Gastroesophageal sphincter (tissue), 4 donors: Measurements from ENCODE around the gene JPT2. TPM values are rescaled to one million over a fixed set of nuclear protein-coding genes. Genes with fewer than 3 reads are reported as not detected.

Experiments used
- ATAC-seq: fragments of 150-250 bp; one replicate; pipeline ENCODE4 v1.9.1; 2016; ENCODE audit warnings: mild to moderate bottlenecking, moderate library complexity
- H3K27ac ChIP-seq, 4 donors: fragments of 200-600 bp; sonication (generic) in 3 of 4; 1 replicate in 3 of 4; 2 replicates in 1 of 4; pipeline ENCODE4 v1.5.1; 2016 to 2019
- H3K27me3 ChIP-seq: fragments of 200-600 bp; sonication (generic); one replicate; pipeline ENCODE4 v1.5.1; 2019
- H3K36me3 ChIP-seq, 2 donors: fragments of 200-600 bp; sonication (generic); one replicate each; pipeline ENCODE4 v1.5.1; 2019; ENCODE audit warnings: control low read depth in 1 of 2
- H3K4me1 ChIP-seq, 3 donors: fragments of 200-600 bp; sonication (generic); 1 replicate in 2 of 3; 2 replicates in 1 of 3; pipeline ENCODE4 v1.5.1; 2016 to 2019; ENCODE audit warnings: control low read depth in 2 of 3
- H3K4me3 ChIP-seq, 2 donors: fragments of 200-600 bp; sonication (generic); one replicate each; pipeline ENCODE4 v1.5.1; 2019; ENCODE audit warnings: mild to moderate bottlenecking in 1 of 2, moderate library complexity in 1 of 2
- H3K9me3 ChIP-seq, 3 donors: fragments of 200-600 bp; sonication (generic); one replicate each; pipeline ENCODE4 v1.5.1; 2017 to 2019; ENCODE audit warnings: control low read depth in 2 of 3
- CTCF ChIP-seq, 4 experiments: fragments of 200-600 bp in 2 of 4; fragments of 450-650 bp in 2 of 4; sonication (generic) in 1 of 4; IDR thresholded peaks; one replicate each; pipeline ENCODE4 v1.5.1; 2017 to 2019; ENCODE audit warnings: antibody characterized with exemption in 4 of 4, mild to moderate bottlenecking in 2 of 4, moderate library complexity in 2 of 4
- EP300 ChIP-seq: sonication (generic); formaldehyde crosslinking; IDR thresholded peaks from one replicate; pipeline ENCODE4 v1.6.1; 2017; ENCODE audit warnings: antibody characterized with exemption, mild to moderate bottlenecking
- POLR2A ChIP-seq, 2 donors: fragments of 450-650 bp; IDR thresholded peaks; one replicate each; pipeline ENCODE4 v1.6.1; 2017; ENCODE audit warnings: antibody characterized with exemption in 2 of 2, mild to moderate bottlenecking in 2 of 2, moderate library complexity in 1 of 2
- POLR2AphosphoS5 ChIP-seq: sonication (generic); formaldehyde crosslinking; IDR thresholded peaks from one replicate; pipeline ENCODE4 v1.6.1; 2017; ENCODE audit warnings: antibody characterized with exemption
- WGBS, 2 donors: methylation state at CpG; one replicate each; pipeline ENCODE4 v1.1.5; 2018; ENCODE audit warnings: low coverage in 1 of 2; 5-methylcytosine and 5-hydroxymethylcytosine counted together
- total RNA-seq, 4 donors: library from RNA; depleted of rRNA; stranded (reverse); fragments of >200 nt; gene quantifications; one replicate each; pipeline ENCODE4 v1.1.0, GENCODE V29; 2016

Gene JPT2
- total RNA-seq, 4 donors from 2014 or later, result 21.4 to 49.9 (median 31.6) TPM

DNA sequence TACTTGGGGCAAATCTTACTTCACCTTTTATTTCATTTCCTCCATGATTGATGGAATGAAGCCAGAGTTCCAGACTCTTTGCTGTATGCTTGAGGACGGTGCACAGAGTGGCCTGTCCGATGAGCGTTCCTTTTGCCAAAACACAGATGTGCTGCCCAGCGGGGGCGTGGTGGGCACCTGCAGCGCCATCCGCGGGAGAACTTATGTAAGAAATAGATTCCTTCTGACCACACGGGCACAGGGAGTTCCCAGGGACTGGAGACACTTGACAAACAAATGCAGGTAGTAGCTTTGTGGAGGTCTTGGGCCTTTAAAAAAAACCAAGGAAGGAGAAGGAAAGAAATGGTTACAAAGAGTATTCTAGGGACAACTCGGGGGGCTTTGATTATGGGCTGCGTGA is 35.3 kb upstream of the JPT2 start:
- H3K27ac ChIP-seq, result no peak overlapping the region
- ATAC-seq, result no peak
- H3K4me3 ChIP-seq, result no peak overlapping the region
- TF ChIP-seq POLR2AphosphoS5 (no peak), CTCF (IDR thresholded peaks at IDR 0.05) (no peak), POLR2A (IDR thresholded peaks at IDR 0.05) (no peak), EP300 (no peak)
- 92% methylated on average over 6 of the region's 11 CpGs; no CpG with 5 or more reads in 1 of the 2 donors for WGBS, 2 donors
- no peaks in the 10 kb centered on the region for H3K4me1 ChIP-seq
- no peaks in the 10 kb centered on the region for H3K27me3 ChIP-seq
- H3K9me3 ChIP-seq, result no peaks in the 10 kb centered on the region
- H3K36me3 ChIP-seq, result peaks cover 0 to 100% of the 10 kb centered on the region in 2 donors

DNA sequence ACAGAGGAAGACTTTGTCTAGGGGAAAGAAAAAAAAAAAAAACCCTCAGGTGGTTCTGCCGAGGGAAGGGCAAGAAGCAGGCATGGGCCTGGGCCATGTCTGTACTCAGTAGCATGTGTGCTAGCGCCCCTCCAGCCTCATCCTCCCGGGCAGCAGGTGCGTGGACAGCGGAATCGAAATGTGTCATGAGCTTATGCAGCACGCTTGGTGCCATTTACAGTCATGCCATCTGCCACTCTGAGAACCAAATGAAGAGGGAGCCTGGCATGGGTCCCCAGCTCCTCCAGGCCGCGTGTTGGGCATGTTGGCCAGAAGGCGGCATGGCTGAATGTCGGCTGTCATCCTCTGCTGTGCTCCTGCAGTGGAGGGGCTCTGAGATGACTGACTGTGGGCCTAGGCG is 34.6 kb upstream of the JPT2 start:
- no peak for ATAC-seq
- Histone ChIP-seq H3K27ac (no peak overlapping the region), H3K9me3 (no peaks in the 10 kb centered on the region), H3K36me3 (peaks cover 0 to 99% of the 10 kb centered on the region in 2 donors), H3K4me3 (no peak overlapping the region), H3K27me3 (no peaks in the 10 kb centered on the region), H3K4me1 (no peaks in the 10 kb centered on the region)
- no peak for TF ChIP-seq POLR2AphosphoS5
- TF ChIP-seq CTCF (IDR thresholded peaks at IDR 0.05), result no peak
- no peak for TF ChIP-seq POLR2A (IDR thresholded peaks at IDR 0.05)
- TF ChIP-seq EP300, result no peak
- WGBS, 2 donors, result 81 to 95% methylated on average over 3 to 7 of the region's 12 CpGs

DNA sequence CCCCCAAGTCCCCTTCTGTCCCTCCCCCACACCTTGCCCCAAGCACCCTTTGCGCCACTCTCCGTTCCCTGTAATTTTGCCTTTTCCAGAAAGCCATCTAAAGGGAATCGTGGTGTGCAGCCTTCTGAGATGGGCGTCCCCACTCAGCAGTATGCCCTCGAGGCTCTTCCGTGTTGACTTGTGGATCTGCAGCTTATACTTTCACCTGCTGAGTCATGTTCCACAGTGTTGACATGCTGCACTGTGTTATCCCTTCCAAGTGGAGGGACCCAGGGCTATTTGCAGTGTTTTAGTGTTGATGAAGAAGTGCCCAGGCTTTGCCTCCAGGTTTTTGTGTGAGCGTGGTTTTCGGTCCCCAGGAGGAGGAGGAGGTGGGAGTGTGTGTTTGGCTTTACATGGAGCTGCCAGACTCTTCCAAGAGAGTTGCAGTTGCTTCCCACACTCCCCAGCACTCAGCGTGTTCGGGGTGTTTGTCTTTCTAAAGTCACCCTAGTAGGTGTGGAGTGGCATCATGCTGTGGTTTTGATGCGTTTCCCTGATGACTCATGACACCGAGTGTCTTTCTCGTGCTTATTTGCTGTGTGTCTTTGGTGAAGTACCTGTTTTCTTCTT is 32.1 kb upstream of the JPT2 start:
- ATAC-seq, result no peak
- WGBS, 2 donors, result 88 to 100% methylated on average over 6 to 11 of the region's 13 CpGs
- no peak for TF ChIP-seq EP300
- H3K36me3 ChIP-seq, result peaks cover 0 to 90% of the 10 kb centered on the region in 2 donors
- H3K4me1 ChIP-seq, result no peaks in the 10 kb centered on the region
- H3K9me3 ChIP-seq, result no peaks in the 10 kb centered on the region
- H3K27ac ChIP-seq, result no peak overlapping the region
- H3K4me3 ChIP-seq, result no peak overlapping the region
- H3K27me3 ChIP-seq, result no peaks in the 10 kb centered on the region

- Histone ChIP-seq H3K4me3 (no peak overlapping the region), H3K9me3 (no peaks in the 10 kb centered on the region), H3K4me1 (no peaks in the 10 kb centered on the region), H3K27me3 (no peaks in the 10 kb centered on the region), H3K27ac (no peak overlapping the region), H3K36me3 (peaks cover 0 to 89% of the 10 kb centered on the region in 2 donors)
- no peak for ATAC-seq
- TF ChIP-seq CTCF (IDR thresholded peaks at IDR 0.05) (no peak), EP300 (no peak), POLR2A (IDR thresholded peaks at IDR 0.05) (no peak), POLR2AphosphoS5 (no peak)
- WGBS, 2 donors, result 81 to 84% methylated on average over 4 to 11 of the region's 13 CpGs
Measured at GRCh38 chr16:1647856-1648255, 30.2 kb upstream of the JPT2 start.

DNA sequence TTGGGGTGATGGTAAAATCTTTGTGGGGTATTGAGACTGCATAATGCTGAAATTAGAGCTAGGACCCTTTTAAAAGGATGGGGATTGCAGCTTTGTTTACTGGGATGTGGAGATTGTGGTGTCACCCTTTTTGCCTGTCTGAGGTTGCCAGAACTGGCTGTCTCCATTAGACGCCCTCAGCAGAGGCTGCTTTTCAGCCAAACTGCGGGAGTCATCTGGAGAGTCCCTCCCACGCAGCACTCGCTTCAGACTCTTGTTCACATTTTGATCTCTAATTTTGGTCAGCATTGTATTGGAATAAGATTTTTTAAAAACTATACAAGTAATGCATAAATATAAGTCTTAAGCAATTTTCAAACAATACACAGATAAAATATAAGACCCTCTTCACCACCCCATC is 27.9 kb upstream of the JPT2 start:
- H3K4me3 ChIP-seq, result no peak overlapping the region
- no peaks in the 10 kb centered on the region for H3K27me3 ChIP-seq
- TF ChIP-seq EP300 (no peak), POLR2A (IDR thresholded peaks at IDR 0.05) (no peak)
- peaks cover 0 to 89% of the 10 kb centered on the region in 2 donors for H3K36me3 ChIP-seq
- no peaks in the 10 kb centered on the region for H3K9me3 ChIP-seq
- no peak for ATAC-seq
- 64 to 80% methylated on average over 1 to 4 of the region's 4 CpGs for WGBS, 2 donors
- H3K4me1 ChIP-seq, result no peaks in the 10 kb centered on the region
- no peak overlapping the region for H3K27ac ChIP-seq

GRCh38 chr16:1651094-1651973 is 26.7 kb upstream of the JPT2 start:
- 75 to 85% methylated on average over 5 to 12 of the region's 12 CpGs for WGBS, 2 donors
- H3K27me3 ChIP-seq, result no peaks in the 10 kb centered on the region
- no peak overlapping the region for H3K27ac ChIP-seq
- peaks cover 0 to 89% of the 10 kb centered on the region in 2 donors for H3K36me3 ChIP-seq
- H3K4me1 ChIP-seq, result no peaks in the 10 kb centered on the region
- no peak for TF ChIP-seq POLR2AphosphoS5
- no peak for TF ChIP-seq POLR2A (IDR thresholded peaks at IDR 0.05)
- TF ChIP-seq CTCF (IDR thresholded peaks at IDR 0.05), result no peak
- no peak for TF ChIP-seq EP300
- H3K4me3 ChIP-seq, result no peak overlapping the region
- H3K9me3 ChIP-seq, result no peaks in the 10 kb centered on the region
- no peak for ATAC-seq
